B cell (primary cell): ENCODE data around the gene DNAH11. TPM values are rescaled to one million over a fixed set of nuclear protein-coding genes. Genes with fewer than 3 reads are reported as not detected.
A peak's percentile ranks its signal among the peaks of the same experiment; 100 is the strongest.

Source experiments
- ATAC-seq: fragments of 200-7000 bp; cut with Tn5 transposase; one replicate; pipeline ENCODE4 v1.10.0; 2021; ENCODE audit warnings: low read depth, mild to moderate bottlenecking, moderate number of reproducible peaks, moderate library complexity
- CTCF ChIA-PET: fragments of 350-600 bp; sonication (Branson Sonifier 250); formaldehyde crosslinking; loops from one replicate; lab custom pipeline; 2021; ENCODE audit warnings: antibody characterized with exemption, inconsistent platforms; lab: Charles Lee
- POLR2A ChIA-PET: fragments of 350-600 bp; sonication (Branson Sonifier 250); formaldehyde crosslinking; loops from one replicate; lab custom pipeline; 2021; ENCODE audit warnings: antibody characterized with exemption; lab: Charles Lee
- DNase-seq: peaks from one replicate; pipeline ENCODE4 v3.0.0; 2013
- H2AFZ ChIP-seq: 2 replicates; pipeline ENCODE4 v1.6.1; 2012; ENCODE audit warnings: mild to moderate bottlenecking, low read depth, low read length; ENCODE audit not compliant: insufficient read depth, poor library complexity, severe bottlenecking
- H3K27ac ChIP-seq, 2 donors: 1 replicate in 1 of 2; 2 replicates in 1 of 2; pipeline ENCODE4 v1.5.1; 2012 to 2013; ENCODE audit warnings: low read length in 2 of 2, mild to moderate bottlenecking in 2 of 2, moderate library complexity in 1 of 2
- H3K27me3 ChIP-seq, 4 experiments: fragments of 200-600 bp in 1 of 4; sonication (generic) in 1 of 4; replicated peaks in 1 of 4; 1 replicate in 2 of 4; 2 replicates in 2 of 4; pipeline versions ENCODE4 v1.6.1 to v1.7.0; 2013 to 2016; ENCODE audit warnings: low read length in 3 of 4, mild to moderate bottlenecking in 2 of 4, mixed read lengths in 1 of 4, moderate library complexity in 1 of 4; ENCODE audit not compliant: insufficient read depth in 4 of 4, control insufficient read depth in 3 of 4; ENCODE audit errors: control extremely low read depth in 1 of 4
- H3K36me3 ChIP-seq, 2 experiments: replicated peaks in 1 of 2; 1 replicate in 1 of 2; 2 replicates in 1 of 2; pipeline versions ENCODE4 v1.6.1 to v1.7.1; 2013; ENCODE audit warnings: low read length in 1 of 2; ENCODE audit not compliant: insufficient read depth in 2 of 2, control insufficient read depth in 1 of 2; ENCODE audit errors: control extremely low read depth in 1 of 2, extremely low read depth in 1 of 2
- H3K4me1 ChIP-seq, 2 donors: fragments of 200-600 bp in 1 of 2; sonication (generic) in 1 of 2; 1 replicate in 1 of 2; 2 replicates in 1 of 2; pipeline versions ENCODE4 v1.5.1 to v1.6.1; 2013 to 2017; ENCODE audit warnings: low read length in 2 of 2; ENCODE audit not compliant: control insufficient read depth in 2 of 2, insufficient read depth in 2 of 2
- H3K4me2 ChIP-seq: replicated peaks from 2 replicates; pipeline ENCODE3; 2012; ENCODE audit warnings: mild to moderate bottlenecking, low read depth, low read length; ENCODE audit not compliant: poor library complexity, severe bottlenecking
- H3K4me3 ChIP-seq, 5 experiments: fragments of 200-600 bp in 1 of 5; sonication (generic) in 1 of 5; 1 replicate in 3 of 5; 2 replicates in 2 of 5; pipeline versions ENCODE4 v1.5.1 to v1.7.0; 2011 to 2016; ENCODE audit warnings: low read length in 4 of 5, mild to moderate bottlenecking in 4 of 5, low read depth in 2 of 5, control low read depth in 1 of 5, moderate library complexity in 1 of 5; ENCODE audit not compliant: insufficient read depth in 1 of 5; ENCODE audit errors: control extremely low read depth in 1 of 5, extremely low read depth in 1 of 5
- H3K79me2 ChIP-seq: fragments of 200-600 bp; sonication (generic); one replicate; pipeline ENCODE4 v1.6.0; 2016; ENCODE audit warnings: low read length; ENCODE audit not compliant: control insufficient read depth, insufficient read depth
- H3K9ac ChIP-seq: fragments of 200-600 bp; sonication (generic); 2 replicates; pipeline ENCODE4 v1.6.1; 2017; ENCODE audit warnings: mild to moderate bottlenecking, low read length, moderate library complexity
- H3K9me3 ChIP-seq, 3 donors: one replicate each; pipeline versions ENCODE4 v1.6.1 to v1.7.1; 2013; ENCODE audit warnings: low read length in 2 of 3; ENCODE audit not compliant: control insufficient read depth in 2 of 3, insufficient read depth in 1 of 3; ENCODE audit errors: control extremely low read depth in 1 of 3
- H4K20me1 ChIP-seq: 2 replicates; pipeline ENCODE4 v1.6.0; 2012; ENCODE audit warnings: mild to moderate bottlenecking, low read length; ENCODE audit not compliant: insufficient read depth, control insufficient read depth, poor library complexity, severe bottlenecking
- H3K27ac Mint-ChIP-seq: one replicate; pipeline ENCODE4 v1.8.0; 2021; ENCODE audit warnings: mixed read lengths
- H3K27me3 Mint-ChIP-seq: one replicate; pipeline ENCODE4 v1.8.0; 2021; ENCODE audit warnings: mixed read lengths
- H3K4me1 Mint-ChIP-seq: one replicate; pipeline ENCODE4 v1.8.0; 2021; ENCODE audit warnings: mixed read lengths
- H3K4me3 Mint-ChIP-seq: one replicate; pipeline ENCODE4 v1.8.0; 2021; ENCODE audit warnings: mixed read lengths
- H3K9me3 Mint-ChIP-seq: one replicate; pipeline ENCODE4 v1.8.0; 2022; ENCODE audit warnings: mixed read lengths; ENCODE audit not compliant: insufficient read depth
- EZH2 ChIP-seq: IDR thresholded peaks from 2 replicates; pipeline ENCODE4 v1.6.1; 2012; ENCODE audit warnings: borderline replicate concordance, low read depth, mild to moderate bottlenecking, moderate library complexity, low read length; ENCODE audit not compliant: insufficient read depth, poor library complexity, severe bottlenecking
- WGBS: methylation state at CpG from one replicate; pipeline ENCODE4 v1.1.5; 2013; ENCODE audit warnings: missing lambda C conversion rate; ENCODE audit not compliant: insufficient coverage; 5-methylcytosine and 5-hydroxymethylcytosine counted together
- intact Hi-C: fragments of 100-400 bp; cut with micrococcal nuclease; formaldehyde crosslinking; loops from one replicate; pipeline ENCODE4 v1.10.0; 2022
- polyA plus RNA-seq: library from polyadenylated mRNA; depleted of rRNA; stranded (reverse); fragments of >200 nt; gene quantifications from 2 replicates; pipeline ENCODE4 v1.2.3, GENCODE V29; 2012
- total RNA-seq, 2 donors: library from RNA; stranded (reverse); fragments of 120-200 nt in 1 of 2; gene quantifications; 1 replicate in 1 of 2; 2 replicates in 1 of 2; pipeline versions ENCODE4 v1.2.3 to v1.2.4, GENCODE V29; 2013 to 2022
- TF ChIP-seq, protein P1 (sequence below): fragments of 200-600 bp; IDR thresholded peaks from one replicate; pipeline ENCODE4 v1.8.0; 2022; ENCODE audit warnings: antibody characterized with exemption, mild to moderate bottlenecking

DNAH11 gene
- total and polyA plus RNA-seq, 2 donors (not counting 1 experiment from before 2014, with no cell fraction given) = not detected

GRCh38 chr7:21946222-21946709 lies 403.4 kb downstream of the DNAH11 start:
- H3K27me3 ChIP-seq = no peaks in the 10 kb centered on the region
- H3K4me1 ChIP-seq = peaks cover 49 to 57% of the 10 kb centered on the region in 2 donors
- peak overlapping the region; percentile 95 for H3K4me2 ChIP-seq
- intact Hi-C loops = loop anchor here (2.0 to 10.0 kb wide), 5 partner anchors 34 to 1651 kb away; partner anchors contain the start of genes CCDC126 and HYCC1
- peaks cover 0 to 6% of the 10 kb centered on the region in 2 experiments for H3K36me3 ChIP-seq
- Mint-ChIP-seq H3K27me3 (no peaks in the 10 kb centered on the region), H3K27ac (peak overlapping the region; percentile 99), H3K4me1 (peaks cover 61% of the 10 kb centered on the region), H3K4me3 (peak overlapping the region; percentile 97), H3K9me3 (no peaks in the 10 kb centered on the region)
- peaks cover 33% of the 10 kb centered on the region for H3K79me2 ChIP-seq
- 20% methylated on average over 5 of the region's 8 CpGs for WGBS
- TF ChIP-seq, protein P1, sequence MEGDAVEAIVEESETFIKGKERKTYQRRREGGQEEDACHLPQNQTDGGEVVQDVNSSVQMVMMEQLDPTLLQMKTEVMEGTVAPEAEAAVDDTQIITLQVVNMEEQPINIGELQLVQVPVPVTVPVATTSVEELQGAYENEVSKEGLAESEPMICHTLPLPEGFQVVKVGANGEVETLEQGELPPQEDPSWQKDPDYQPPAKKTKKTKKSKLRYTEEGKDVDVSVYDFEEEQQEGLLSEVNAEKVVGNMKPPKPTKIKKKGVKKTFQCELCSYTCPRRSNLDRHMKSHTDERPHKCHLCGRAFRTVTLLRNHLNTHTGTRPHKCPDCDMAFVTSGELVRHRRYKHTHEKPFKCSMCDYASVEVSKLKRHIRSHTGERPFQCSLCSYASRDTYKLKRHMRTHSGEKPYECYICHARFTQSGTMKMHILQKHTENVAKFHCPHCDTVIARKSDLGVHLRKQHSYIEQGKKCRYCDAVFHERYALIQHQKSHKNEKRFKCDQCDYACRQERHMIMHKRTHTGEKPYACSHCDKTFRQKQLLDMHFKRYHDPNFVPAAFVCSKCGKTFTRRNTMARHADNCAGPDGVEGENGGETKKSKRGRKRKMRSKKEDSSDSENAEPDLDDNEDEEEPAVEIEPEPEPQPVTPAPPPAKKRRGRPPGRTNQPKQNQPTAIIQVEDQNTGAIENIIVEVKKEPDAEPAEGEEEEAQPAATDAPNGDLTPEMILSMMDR = no peak
- no peak for TF ChIP-seq EZH2
- no peaks in the 10 kb centered on the region for H3K9me3 ChIP-seq
- ATAC-seq (no peak), DNase-seq (no peak)
- peak overlapping the region; percentile 97 to 98 for H3K27ac ChIP-seq
- H3K4me3 ChIP-seq = peak overlapping the region in 4 of 5 experiments; percentile 74 to 94 (median 80)
- H4K20me1 ChIP-seq = no peaks in the 10 kb centered on the region
- CTCF ChIA-PET = interaction anchor here (1.6 to 1.7 kb wide), 2 partner anchors 17 to 23 kb away, joined by 5 read pairs; no protein-coding TSS in a partner anchor
- peak overlapping the region; percentile 90 for H3K9ac ChIP-seq
- POLR2A ChIA-PET = interaction anchor here (1.0 to 2.7 kb wide), 6 partner anchors 18 to 593 kb away, joined by 3 to 19 read pairs (median 6); no protein-coding TSS in a partner anchor
- peak overlapping the region; percentile 89 for H2AFZ ChIP-seq

- peaks cover 53% of the 10 kb centered on the region for H3K4me1 Mint-ChIP-seq
- no peak for ATAC-seq
Observed at GRCh38 chr7:21947056-21947455, 404.2 kb downstream of the DNAH11 start.

More at GRCh38 chr7:21947056-21947455, 404.2 kb downstream of the DNAH11 start:
- POLR2A ChIA-PET = interaction anchor here (0.9 kb wide), 1 partner anchor 15 kb away, joined by 3 read pairs; no protein-coding TSS in a partner anchor
- H3K27me3 Mint-ChIP-seq = no peaks in the 10 kb centered on the region
- H3K9me3 ChIP-seq = no peaks in the 10 kb centered on the region
- H3K9me3 Mint-ChIP-seq = no peaks in the 10 kb centered on the region
- peaks cover 0 to 6% of the 10 kb centered on the region in 2 experiments for H3K36me3 ChIP-seq
- H3K27me3 ChIP-seq = no peaks in the 10 kb centered on the region
- CTCF ChIA-PET = interaction anchor here (1.5 kb wide), 1 partner anchor 21 kb away, joined by 5 read pairs; no protein-coding TSS in a partner anchor
- intact Hi-C loops = loop anchor here (2.0 to 10.0 kb wide), 5 partner anchors 35 to 1650 kb away; partner anchors contain the start of genes CCDC126 and HYCC1
- no peak overlapping the region for H2AFZ ChIP-seq
- DNase-seq = peak; percentile 30
- peaks cover 25% of the 10 kb centered on the region for H3K79me2 ChIP-seq
- H3K9ac ChIP-seq = no peak overlapping the region
- TF ChIP-seq, protein P1 = no peak
- TF ChIP-seq EZH2 = no peak
- H3K4me1 ChIP-seq = peaks cover 41 to 49% of the 10 kb centered on the region in 2 donors
- H3K4me3 Mint-ChIP-seq = peak overlapping the region; percentile 46
- H3K4me2 ChIP-seq = peak overlapping the region; percentile 95
- H4K20me1 ChIP-seq = no peaks in the 10 kb centered on the region
- H3K27ac Mint-ChIP-seq = peak overlapping the region; percentile 46
- peak overlapping the region; percentile 2 to 98 for H3K27ac ChIP-seq
- WGBS = no CpG with 5 or more reads among the region's 3 CpGs
- no peak overlapping the region for H3K4me3 ChIP-seq
